HS-5 (cell line): ENCODE data around the gene CUL1.

Experiments
- DNase-seq: peaks from one replicate; pipeline ENCODE4 v3.0.0-alpha.2; 2012; ENCODE audit warnings: low read depth

Gene CUL1

GRCh38 chr7:148850564-148850963 is 151.9 kb downstream of the CUL1 start:
- no peak for DNase-seq
